Left ventricle myocardium inferior (tissue), 1 donor: ENCODE measurements around the gene SLC37A1. TPM values are rescaled to one million over a fixed set of nuclear protein-coding genes. Genes with fewer than 3 reads are reported as not detected.

Source experiments
- DNase-seq: peaks from one replicate; pipeline ENCODE4 v3.0.0-alpha.2; 2020
- H3K27ac ChIP-seq: fragments of 200-600 bp; replicated peaks from 2 replicates; pipeline ENCODE4 v1.8.0; 2021
- H3K27me3 ChIP-seq: fragments of 200-600 bp; 2 replicates; pipeline ENCODE4 v1.8.0; 2021; ENCODE audit warnings: low read depth
- H3K36me3 ChIP-seq: fragments of 200-600 bp; 2 replicates; pipeline ENCODE4 v1.8.0; 2021
- H3K4me1 ChIP-seq: fragments of 200-600 bp; 2 replicates; pipeline ENCODE4 v1.8.0; 2021
- H3K4me3 ChIP-seq: fragments of 200-600 bp; 2 replicates; pipeline ENCODE4 v1.8.0; 2021; ENCODE audit warnings: mild to moderate bottlenecking, moderate library complexity
- H3K9me3 ChIP-seq: fragments of 200-600 bp; replicated peaks from 2 replicates; pipeline ENCODE4 v1.8.0; 2021
- CTCF ChIP-seq: fragments of 200-600 bp; IDR thresholded peaks from 2 replicates; pipeline ENCODE4 v1.8.0; 2021; ENCODE audit warnings: antibody characterized with exemption, mild to moderate bottlenecking, borderline replicate concordance
- intact Hi-C: fragments of 100-400 bp; cut with micrococcal nuclease; formaldehyde crosslinking; loops from one replicate; pipeline ENCODE4 v1.11.0; 2022
- total RNA-seq: library from RNA; stranded (reverse); fragmentation: NEBNext Ultra II Directional; extraction: Animal tissue kit (Norgen Biotek cat#: 25700); gene quantifications from one replicate; pipeline ENCODE4 v1.2.1, GENCODE V29; 2021
- donor health status: DM: no; HTN: yes; CAD: no; lungs with severe emphysema.

SLC37A1 gene
- total RNA-seq, 1 donor from 2014 or later: 3.8 TPM

DNA sequence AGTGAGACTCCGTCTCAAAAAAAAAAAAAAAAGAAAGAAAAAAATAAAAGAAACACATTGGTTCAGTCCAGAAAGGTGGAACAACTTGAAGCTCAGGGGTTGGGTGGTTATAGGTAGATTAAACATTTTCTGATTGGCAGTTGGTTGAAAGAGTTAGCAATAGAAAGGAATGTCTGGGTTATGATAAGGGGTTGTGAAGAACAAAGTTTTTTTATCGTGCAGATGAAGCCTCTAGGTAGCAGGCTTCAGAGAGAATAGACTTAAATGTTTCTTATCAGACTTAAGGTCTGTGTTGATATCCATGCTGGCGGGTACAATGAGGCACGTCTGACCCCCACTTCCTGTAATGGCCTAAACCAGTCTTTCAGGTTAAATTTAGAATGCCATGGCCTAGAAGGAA, 94.8 kb downstream of the SLC37A1 start:
- Histone ChIP-seq H3K4me3 (no peak overlapping the region), H3K9me3 (peaks cover 54% of the 10 kb centered on the region), H3K27ac (no peak overlapping the region), H3K36me3 (no peaks in the 10 kb centered on the region), H3K27me3 (peaks cover 20% of the 10 kb centered on the region), H3K4me1 (no peaks in the 10 kb centered on the region)
- intact Hi-C loops: no loop called here
- DNase-seq: no peak
- no peak for TF ChIP-seq CTCF

DNA sequence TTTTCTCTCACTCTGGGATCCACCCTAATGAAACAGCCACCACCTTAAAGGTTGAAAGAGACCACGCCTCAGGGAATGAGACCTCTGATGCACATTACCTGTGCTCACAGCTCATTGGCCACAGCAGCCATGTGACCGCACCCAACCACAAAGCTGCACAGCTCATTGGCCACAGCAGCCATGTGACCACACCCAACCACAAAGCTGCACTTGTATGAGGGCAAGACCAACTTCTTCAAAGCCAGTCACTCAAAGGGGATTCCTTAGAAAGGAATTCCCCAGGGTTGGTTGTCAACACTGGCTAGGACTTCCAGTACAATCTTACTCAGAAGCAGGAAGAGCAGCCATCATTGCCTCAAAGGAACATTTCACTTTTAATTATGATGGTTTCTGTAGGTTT, 96.2 kb downstream of the SLC37A1 start:
- H3K27me3 ChIP-seq: peaks cover 16% of the 10 kb centered on the region
- TF ChIP-seq CTCF: no peak
- intact Hi-C loops: no loop called here
- H3K9me3 ChIP-seq: peaks cover 44% of the 10 kb centered on the region
- H3K4me3 ChIP-seq: no peak overlapping the region
- H3K36me3 ChIP-seq: no peaks in the 10 kb centered on the region
- H3K4me1 ChIP-seq: no peaks in the 10 kb centered on the region
- H3K27ac ChIP-seq: no peak overlapping the region
- DNase-seq: no peak

DNA sequence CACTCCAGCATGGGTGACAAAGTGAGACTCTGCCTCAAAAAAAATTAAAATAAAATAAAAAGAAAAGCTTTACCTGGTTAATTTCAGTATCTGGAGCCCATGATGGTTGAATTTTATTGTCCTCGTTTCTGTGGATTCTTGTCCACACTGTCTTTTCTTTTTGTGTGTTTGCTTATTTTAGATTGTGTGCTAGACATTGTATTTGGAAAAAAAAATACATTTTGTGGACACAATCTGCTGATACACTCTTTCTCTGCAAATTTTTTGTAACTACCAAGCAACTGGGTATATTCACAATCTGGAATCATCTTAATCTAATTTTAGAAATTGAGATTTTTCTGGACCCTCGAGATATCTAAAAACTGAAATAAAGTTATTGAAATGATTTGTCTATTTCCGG, 98.2 kb downstream of the SLC37A1 start:
- peaks cover 26% of the 10 kb centered on the region for H3K9me3 ChIP-seq
- no peak overlapping the region for H3K4me3 ChIP-seq
- no peak for TF ChIP-seq CTCF
- H3K36me3 ChIP-seq: no peaks in the 10 kb centered on the region
- H3K27ac ChIP-seq: no peak overlapping the region
- H3K4me1 ChIP-seq: peaks cover 5% of the 10 kb centered on the region
- intact Hi-C loops: no loop called here
- H3K27me3 ChIP-seq: peaks cover 20% of the 10 kb centered on the region
- no peak for DNase-seq

DNA sequence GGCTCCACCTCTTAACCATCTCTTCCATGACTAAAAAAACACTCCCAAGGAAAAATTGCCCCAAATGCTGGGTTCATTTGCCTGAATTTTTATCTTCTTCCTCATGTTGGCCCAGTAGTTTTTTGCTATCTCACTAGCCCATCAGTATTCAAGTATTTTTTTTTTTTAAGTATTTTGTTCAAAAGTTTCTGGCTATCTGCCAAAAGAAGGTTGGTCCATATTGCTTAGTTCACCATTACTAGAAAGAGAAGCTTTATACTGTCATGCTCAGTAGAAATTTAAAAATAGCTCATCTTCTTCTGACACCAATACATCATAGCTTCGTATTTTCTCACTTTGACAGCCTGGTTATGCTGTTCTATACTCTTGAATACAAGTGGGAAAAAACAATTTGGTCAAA, 98.7 kb downstream of the SLC37A1 start:
- TF ChIP-seq CTCF: no peak
- Histone ChIP-seq H3K36me3 (no peaks in the 10 kb centered on the region), H3K27ac (no peak overlapping the region), H3K27me3 (peaks cover 21% of the 10 kb centered on the region), H3K4me1 (peaks cover 5% of the 10 kb centered on the region), H3K9me3 (peaks cover 26% of the 10 kb centered on the region), H3K4me3 (no peak overlapping the region)
- DNase-seq: no peak
- intact Hi-C loops: no loop called here

DNA sequence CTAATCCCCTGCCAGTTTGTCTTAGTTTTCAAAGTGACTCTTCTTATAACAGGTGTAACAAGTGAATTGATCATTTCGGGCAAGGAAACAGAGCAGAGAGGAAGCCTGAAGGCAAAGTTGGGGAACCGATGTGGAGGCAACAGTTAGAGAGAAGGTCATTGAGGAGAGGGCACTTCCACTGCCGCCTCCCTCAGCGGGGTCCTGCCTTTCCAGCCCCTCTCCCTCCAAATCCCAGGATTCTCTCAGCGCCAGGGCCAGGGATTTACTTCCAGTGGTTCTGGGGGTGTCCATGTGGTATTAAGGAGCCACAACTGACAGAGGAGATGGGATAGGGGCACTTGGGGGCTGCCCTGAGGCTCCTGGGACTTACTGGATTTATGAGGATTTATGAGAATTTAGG, 100.1 kb downstream of the SLC37A1 start:
- H3K4me3 ChIP-seq: no peak overlapping the region
- H3K9me3 ChIP-seq: peaks cover 26% of the 10 kb centered on the region
- no peak for TF ChIP-seq CTCF
- no peak overlapping the region for H3K27ac ChIP-seq
- no peaks in the 10 kb centered on the region for H3K36me3 ChIP-seq
- no peak for DNase-seq
- intact Hi-C loops: no loop called here
- peaks cover 30% of the 10 kb centered on the region for H3K27me3 ChIP-seq
- H3K4me1 ChIP-seq: peaks cover 5% of the 10 kb centered on the region

GRCh38 chr21:42614396-42614795, 100.7 kb downstream of the SLC37A1 start:
- no peak overlapping the region for H3K27ac ChIP-seq
- DNase-seq: no peak
- intact Hi-C loops: no loop called here
- peaks cover 5% of the 10 kb centered on the region for H3K4me1 ChIP-seq
- peaks cover 36% of the 10 kb centered on the region for H3K27me3 ChIP-seq
- no peak for TF ChIP-seq CTCF
- no peak overlapping the region for H3K4me3 ChIP-seq
- peaks cover 26% of the 10 kb centered on the region for H3K9me3 ChIP-seq
- H3K36me3 ChIP-seq: no peaks in the 10 kb centered on the region
